GM12873 (cell line): ENCODE data around the gene C10orf143.

Experiments
- TF ChIP-seq, protein P1 (sequence below): IDR thresholded peaks from 2 replicates; pipeline ENCODE4 v1.5.1; 2012; ENCODE audit warnings: low read depth, mild to moderate bottlenecking, moderate library complexity, low read length, control low read depth; ENCODE audit not compliant: insufficient read depth; ENCODE audit errors: missing control alignments

Gene C10orf143

GRCh38 chr10:130021383-130021950, 89.2 kb downstream of the C10orf143 start:
- TF ChIP-seq, protein P1, sequence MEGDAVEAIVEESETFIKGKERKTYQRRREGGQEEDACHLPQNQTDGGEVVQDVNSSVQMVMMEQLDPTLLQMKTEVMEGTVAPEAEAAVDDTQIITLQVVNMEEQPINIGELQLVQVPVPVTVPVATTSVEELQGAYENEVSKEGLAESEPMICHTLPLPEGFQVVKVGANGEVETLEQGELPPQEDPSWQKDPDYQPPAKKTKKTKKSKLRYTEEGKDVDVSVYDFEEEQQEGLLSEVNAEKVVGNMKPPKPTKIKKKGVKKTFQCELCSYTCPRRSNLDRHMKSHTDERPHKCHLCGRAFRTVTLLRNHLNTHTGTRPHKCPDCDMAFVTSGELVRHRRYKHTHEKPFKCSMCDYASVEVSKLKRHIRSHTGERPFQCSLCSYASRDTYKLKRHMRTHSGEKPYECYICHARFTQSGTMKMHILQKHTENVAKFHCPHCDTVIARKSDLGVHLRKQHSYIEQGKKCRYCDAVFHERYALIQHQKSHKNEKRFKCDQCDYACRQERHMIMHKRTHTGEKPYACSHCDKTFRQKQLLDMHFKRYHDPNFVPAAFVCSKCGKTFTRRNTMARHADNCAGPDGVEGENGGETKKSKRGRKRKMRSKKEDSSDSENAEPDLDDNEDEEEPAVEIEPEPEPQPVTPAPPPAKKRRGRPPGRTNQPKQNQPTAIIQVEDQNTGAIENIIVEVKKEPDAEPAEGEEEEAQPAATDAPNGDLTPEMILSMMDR, result no peak

- TF ChIP-seq, protein P1, result no peak
These were observed 89.8 kb downstream of the C10orf143 start for GRCh38 chr10:130020651-130021382.

GRCh38 chr10:130018730-130019185, 91.9 kb downstream of the C10orf143 start:
- TF ChIP-seq, protein P1, result no peak

- TF ChIP-seq, protein P1, result no peak
These were observed 92.4 kb downstream of the C10orf143 start for GRCh38 chr10:130018265-130018664.

DNA sequence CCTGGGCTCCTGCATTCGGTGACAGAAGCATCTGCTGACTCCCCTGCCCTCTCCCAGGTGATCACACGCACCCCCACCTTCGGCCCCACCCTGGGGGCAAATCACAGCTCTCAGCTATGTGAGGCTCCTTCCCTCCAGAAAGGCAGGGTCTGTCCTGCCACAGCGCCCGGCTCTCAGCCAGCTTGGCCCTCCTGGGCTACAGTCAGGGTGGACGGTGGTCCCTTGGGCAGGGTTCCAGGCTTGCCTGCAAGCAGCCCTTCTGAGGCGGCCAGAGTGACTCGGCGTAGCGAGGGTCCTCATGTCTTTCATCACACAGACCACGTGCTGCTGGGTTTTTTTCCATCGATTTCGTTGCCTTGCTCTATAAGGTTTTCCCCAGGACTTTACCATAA, 93.0 kb downstream of the C10orf143 start:
- TF ChIP-seq, protein P1, result no peak

- TF ChIP-seq, protein P1, result no peak
These were observed 93.5 kb downstream of the C10orf143 start for GRCh38 chr10:130016993-130017630.

- TF ChIP-seq, protein P1, result no peak
These were observed 94.5 kb downstream of the C10orf143 start for GRCh38 chr10:130016095-130016494.
